GM20000 (cell line): Measurements from ENCODE around the gene NHLRC3.
"Not testable (repeated sequence)": the region's sequence is repeated elsewhere in the genome, so short reads cannot be mapped to it uniquely, and the experiment has no call there.

Experiments used
- DNase-seq: peaks from one replicate; pipeline ENCODE4 v3.0.0; 2012; ENCODE audit warnings: low spot score
- TF ChIP-seq, protein P1 (sequence below): IDR thresholded peaks from 2 replicates; pipeline ENCODE4 v1.5.1; 2012; ENCODE audit warnings: mild to moderate bottlenecking, control low read depth; ENCODE audit errors: extremely low read depth, missing control alignments

The NHLRC3 gene

DNA sequence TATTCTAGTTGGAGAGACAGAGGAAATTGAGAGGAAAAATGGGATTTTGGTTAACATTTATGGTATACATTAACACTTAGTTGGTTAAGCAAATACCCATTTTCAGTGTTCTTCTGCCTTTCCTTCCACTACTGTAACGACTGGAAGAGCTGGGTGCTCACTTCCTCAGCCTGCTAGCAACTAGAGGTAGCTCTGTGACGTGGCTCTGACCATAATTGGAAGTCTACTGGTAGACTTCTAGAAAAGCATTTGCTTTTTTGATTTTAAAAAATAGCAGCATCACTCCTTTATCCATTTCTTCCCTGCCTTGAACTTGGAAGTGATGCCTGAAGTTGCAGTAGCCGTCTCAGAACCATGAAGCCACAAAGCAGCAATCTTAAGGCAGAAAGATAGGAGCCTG lies 15.9 kb downstream of the NHLRC3 start:
- no peak for DNase-seq
- TF ChIP-seq, protein P1, sequence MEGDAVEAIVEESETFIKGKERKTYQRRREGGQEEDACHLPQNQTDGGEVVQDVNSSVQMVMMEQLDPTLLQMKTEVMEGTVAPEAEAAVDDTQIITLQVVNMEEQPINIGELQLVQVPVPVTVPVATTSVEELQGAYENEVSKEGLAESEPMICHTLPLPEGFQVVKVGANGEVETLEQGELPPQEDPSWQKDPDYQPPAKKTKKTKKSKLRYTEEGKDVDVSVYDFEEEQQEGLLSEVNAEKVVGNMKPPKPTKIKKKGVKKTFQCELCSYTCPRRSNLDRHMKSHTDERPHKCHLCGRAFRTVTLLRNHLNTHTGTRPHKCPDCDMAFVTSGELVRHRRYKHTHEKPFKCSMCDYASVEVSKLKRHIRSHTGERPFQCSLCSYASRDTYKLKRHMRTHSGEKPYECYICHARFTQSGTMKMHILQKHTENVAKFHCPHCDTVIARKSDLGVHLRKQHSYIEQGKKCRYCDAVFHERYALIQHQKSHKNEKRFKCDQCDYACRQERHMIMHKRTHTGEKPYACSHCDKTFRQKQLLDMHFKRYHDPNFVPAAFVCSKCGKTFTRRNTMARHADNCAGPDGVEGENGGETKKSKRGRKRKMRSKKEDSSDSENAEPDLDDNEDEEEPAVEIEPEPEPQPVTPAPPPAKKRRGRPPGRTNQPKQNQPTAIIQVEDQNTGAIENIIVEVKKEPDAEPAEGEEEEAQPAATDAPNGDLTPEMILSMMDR = no peak

- no peak for DNase-seq
- TF ChIP-seq, protein P1 = no peak
These were observed 17.8 kb downstream of the NHLRC3 start for GRCh38 chr13:39056018-39056417.

- TF ChIP-seq, protein P1 = no peak
- no peak for DNase-seq
These were observed 19.8 kb downstream of the NHLRC3 start for GRCh38 chr13:39058040-39058439.

GRCh38 chr13:39062004-39062403 lies 23.7 kb downstream of the NHLRC3 start:
- TF ChIP-seq, protein P1 = no peak
- no peak for DNase-seq

DNA sequence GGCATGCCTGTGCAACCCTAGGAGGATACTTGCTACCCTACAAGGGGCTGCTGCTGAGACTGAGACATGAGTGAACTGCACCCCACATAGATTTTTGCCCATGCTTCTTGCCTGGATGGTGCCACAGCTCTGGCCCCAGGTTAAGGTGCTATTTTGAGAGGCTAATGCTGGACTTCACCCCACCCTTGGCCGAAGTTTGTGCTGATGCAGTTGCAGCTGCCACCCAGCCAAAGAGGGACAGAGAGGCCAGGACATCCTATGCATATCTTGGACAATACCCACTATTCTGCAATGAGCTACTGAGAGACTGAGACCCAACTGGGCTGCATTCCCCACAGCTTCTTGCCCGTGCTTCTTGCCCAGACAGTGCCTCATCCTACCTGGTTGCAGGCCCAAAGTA lies 34.6 kb downstream of the NHLRC3 start:
- no peak for DNase-seq
- TF ChIP-seq, protein P1 = no peak

DNA sequence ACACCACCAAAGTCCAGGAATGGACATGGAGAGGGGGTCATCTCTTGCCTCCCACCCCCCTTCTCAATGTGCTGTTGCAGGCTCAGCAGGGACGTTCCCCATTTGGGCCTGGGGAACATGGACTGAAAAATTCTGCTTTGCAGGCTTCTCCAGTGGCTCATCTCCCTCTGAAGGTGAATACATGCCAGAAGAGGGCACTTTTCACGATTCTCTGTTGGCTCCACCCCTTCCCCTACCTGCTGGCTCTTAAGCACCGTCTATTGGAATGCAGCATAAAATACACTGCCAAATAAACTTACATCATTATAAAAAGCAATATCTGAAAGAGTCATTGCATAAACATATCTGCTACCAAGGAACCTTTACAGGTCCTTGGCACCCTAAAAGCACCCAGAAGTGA lies 35.7 kb downstream of the NHLRC3 start:
- no peak for DNase-seq
- TF ChIP-seq, protein P1 = no peak

DNA sequence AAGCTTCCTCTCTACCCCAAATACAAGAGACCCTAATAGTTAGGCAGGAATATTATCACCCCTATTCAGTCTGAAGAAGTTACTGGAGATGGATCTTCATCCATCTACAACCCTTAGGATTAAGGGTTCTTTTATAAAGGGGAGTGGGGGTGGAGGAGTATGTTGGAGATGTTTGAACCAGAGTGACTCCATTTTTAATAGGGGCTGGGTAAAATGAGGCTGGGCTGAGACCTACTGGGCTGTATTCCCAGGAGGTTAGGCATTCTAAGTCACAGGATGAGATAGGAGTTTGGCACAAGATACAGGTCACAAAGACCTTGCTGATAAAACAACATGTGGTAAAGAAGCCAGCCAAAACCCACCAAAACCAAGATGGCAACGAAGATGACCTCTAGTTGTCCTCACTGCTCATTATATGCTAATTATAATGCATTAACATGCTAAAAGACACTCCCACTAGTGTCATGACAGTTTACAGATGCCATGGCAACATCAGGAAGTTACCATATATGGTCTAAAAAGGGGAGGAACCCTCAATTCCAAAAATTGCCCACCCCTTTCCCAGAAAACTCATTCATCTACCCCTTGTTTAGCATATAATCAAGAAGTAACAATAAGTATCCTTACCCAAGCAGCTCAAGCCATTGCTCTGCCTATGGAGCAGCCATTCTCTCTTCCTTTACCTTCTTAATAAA lies 48.1 kb downstream of the NHLRC3 start:
- DNase-seq = not testable (repeated sequence)

GRCh38 chr13:39091586-39091985 lies 53.3 kb downstream of the NHLRC3 start:
- DNase-seq = no peak
- TF ChIP-seq, protein P1 = no peak
